OCI-LY7 (cell line): ENCODE data around the gene GRIK2. TPM values are rescaled to one million over a fixed set of nuclear protein-coding genes. Genes with fewer than 3 reads are reported as not detected.

Experiments used
- BruUV-seq: library from RNA; stranded (reverse); fragments of 400-500 nt; replicated peaks from 2 replicates; lab custom pipeline; 2021; lab: Mats Ljungman, UMichigan
- CTCF ChIA-PET: fragments of 300-600 bp; sonication (Branson Sonifier 250); formaldehyde crosslinking; loops from one replicate; lab custom pipeline; 2022; ENCODE audit warnings: antibody characterized with exemption; ENCODE audit not compliant: unreplicated experiment; lab: Charles Lee
- POLR2A ChIA-PET: fragments of 300-600 bp; sonication (Branson Sonifier 250); formaldehyde crosslinking; loops from one replicate; lab custom pipeline; 2022; ENCODE audit warnings: antibody characterized with exemption; lab: Charles Lee
- DNase-seq: peaks from one replicate; pipeline ENCODE4 v3.0.0-alpha.2; 2015; ENCODE audit warnings: low spot score
- H2AFZ ChIP-seq: fragments of 200-600 bp; sonication (generic), shearing (Covaris generic); 2 replicates; pipeline ENCODE4 v1.6.1; 2014; ENCODE audit warnings: mild to moderate bottlenecking, antibody characterized with exemption, low read length, moderate library complexity
- H3K27ac ChIP-seq: fragments of 200-600 bp; sonication (generic); 2 replicates; pipeline ENCODE4 v1.5.1; 2014; ENCODE audit warnings: mixed run types, low read depth, mild to moderate bottlenecking, moderate library complexity, low read length, inconsistent platforms; ENCODE audit not compliant: poor library complexity, severe bottlenecking
- H3K36me3 ChIP-seq: fragments of 200-600 bp; sonication (generic); 2 replicates; pipeline ENCODE4 v1.6.1; 2014; ENCODE audit warnings: mild to moderate bottlenecking, antibody characterized with exemption, low read length, moderate library complexity, mixed read lengths; ENCODE audit not compliant: insufficient read depth
- H3K4me1 ChIP-seq: fragments of 200-600 bp; sonication (generic); 2 replicates; pipeline ENCODE4 v1.5.1; 2014; ENCODE audit warnings: mild to moderate bottlenecking, low read length; ENCODE audit not compliant: insufficient read depth, poor library complexity, severe bottlenecking
- H3K4me2 ChIP-seq: fragments of 200-600 bp; sonication (generic); 2 replicates; pipeline ENCODE4 v1.6.1; 2014; ENCODE audit warnings: mild to moderate bottlenecking, low read length
- H3K4me3 ChIP-seq: fragments of 200-600 bp; sonication (generic); 2 replicates; pipeline ENCODE4 v1.5.1; 2014; ENCODE audit warnings: mild to moderate bottlenecking, low read depth, low read length; ENCODE audit not compliant: poor library complexity, severe bottlenecking
- H3K79me2 ChIP-seq: fragments of 200-600 bp; sonication (generic); 2 replicates; pipeline ENCODE4 v1.6.1; 2016; ENCODE audit warnings: low read depth, mild to moderate bottlenecking, low read length, moderate library complexity, mixed read lengths; ENCODE audit not compliant: insufficient read depth
- H3K9me2 ChIP-seq: fragments of 200-600 bp; sonication (generic); 2 replicates; pipeline ENCODE4 v1.6.1; 2016; ENCODE audit warnings: mild to moderate bottlenecking, low read length, mixed read lengths; ENCODE audit not compliant: insufficient read depth
- H3K9me3 ChIP-seq: fragments of 200-600 bp; sonication (generic); 2 replicates; pipeline ENCODE4 v1.6.1; 2014; ENCODE audit warnings: mild to moderate bottlenecking, mixed run types, low read length, mixed read lengths
- H4K20me1 ChIP-seq: fragments of 200-600 bp; sonication (generic); 2 replicates; pipeline ENCODE4 v1.6.1; 2014; ENCODE audit warnings: mild to moderate bottlenecking, antibody characterized with exemption, low read length, moderate library complexity, mixed read lengths; ENCODE audit not compliant: insufficient read depth
- EZH2phosphoT487 ChIP-seq: fragments of 200-600 bp; sonication (generic); IDR thresholded peaks from 2 replicates; pipeline ENCODE4 v1.6.1; 2018; ENCODE audit warnings: low read depth, borderline replicate concordance, mild to moderate bottlenecking, mixed run types, antibody characterized with exemption, low read length, moderate library complexity, mixed read lengths
- intact Hi-C: fragments of 100-400 bp; cut with micrococcal nuclease; formaldehyde crosslinking; loops from one replicate; pipeline ENCODE4 v1.10.0; 2022; ENCODE audit not compliant: unreplicated experiment
- total RNA-seq, 2 experiments: library from RNA; depleted of rRNA in 1 of 2; stranded (reverse); fragments of >200 nt in 1 of 2; shearing (Covaris generic) in 1 of 2; gene quantifications; 2 replicates each; pipeline ENCODE4 v1.2.3, GENCODE V29; 2014 to 2022
- TF ChIP-seq, protein P1 (sequence below): fragments of 200-600 bp; sonication (generic); conservative IDR thresholded peaks from 2 replicates; pipeline ENCODE4 v1.5.1; 2014; ENCODE audit warnings: mild to moderate bottlenecking, antibody characterized with exemption, low read length, moderate library complexity, mixed read lengths

The GRIK2 gene
- total RNA-seq, 2 experiments from 2014 or later = not detected

DNA sequence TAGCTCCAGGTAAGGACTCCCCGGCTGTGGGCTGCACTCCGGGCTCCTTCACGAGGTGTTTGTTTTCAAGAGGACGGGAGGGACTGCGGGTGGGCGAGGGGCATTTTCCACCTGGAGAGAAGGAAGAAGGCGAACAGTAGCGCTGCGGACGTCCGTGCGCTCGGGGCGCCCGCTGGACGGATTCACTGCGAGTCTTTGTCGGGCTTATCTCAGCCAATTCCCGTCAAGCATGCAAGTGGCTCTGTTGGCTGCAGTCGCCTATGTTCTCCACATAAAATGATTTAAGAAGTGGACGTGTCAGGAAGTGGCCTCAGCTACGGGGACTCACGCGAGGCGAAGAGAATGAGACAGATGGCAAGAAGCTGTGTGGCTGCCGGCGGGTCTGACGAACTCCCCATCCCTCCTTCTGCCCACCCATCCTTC lies 332 bp downstream of the GRIK2 start:
- CTCF ChIA-PET = no interaction called here
- H3K9me3 ChIP-seq = no peaks in the 10 kb centered on the region
- no peak overlapping the region for H3K4me2 ChIP-seq
- H3K4me1 ChIP-seq = no peaks in the 10 kb centered on the region
- H2AFZ ChIP-seq = no peak overlapping the region
- no peak for TF ChIP-seq EZH2phosphoT487
- TF ChIP-seq, protein P1, sequence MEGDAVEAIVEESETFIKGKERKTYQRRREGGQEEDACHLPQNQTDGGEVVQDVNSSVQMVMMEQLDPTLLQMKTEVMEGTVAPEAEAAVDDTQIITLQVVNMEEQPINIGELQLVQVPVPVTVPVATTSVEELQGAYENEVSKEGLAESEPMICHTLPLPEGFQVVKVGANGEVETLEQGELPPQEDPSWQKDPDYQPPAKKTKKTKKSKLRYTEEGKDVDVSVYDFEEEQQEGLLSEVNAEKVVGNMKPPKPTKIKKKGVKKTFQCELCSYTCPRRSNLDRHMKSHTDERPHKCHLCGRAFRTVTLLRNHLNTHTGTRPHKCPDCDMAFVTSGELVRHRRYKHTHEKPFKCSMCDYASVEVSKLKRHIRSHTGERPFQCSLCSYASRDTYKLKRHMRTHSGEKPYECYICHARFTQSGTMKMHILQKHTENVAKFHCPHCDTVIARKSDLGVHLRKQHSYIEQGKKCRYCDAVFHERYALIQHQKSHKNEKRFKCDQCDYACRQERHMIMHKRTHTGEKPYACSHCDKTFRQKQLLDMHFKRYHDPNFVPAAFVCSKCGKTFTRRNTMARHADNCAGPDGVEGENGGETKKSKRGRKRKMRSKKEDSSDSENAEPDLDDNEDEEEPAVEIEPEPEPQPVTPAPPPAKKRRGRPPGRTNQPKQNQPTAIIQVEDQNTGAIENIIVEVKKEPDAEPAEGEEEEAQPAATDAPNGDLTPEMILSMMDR = no peak
- BruUV-seq = no TSS peak
- H4K20me1 ChIP-seq = no peaks in the 10 kb centered on the region
- H3K27ac ChIP-seq = no peak overlapping the region
- POLR2A ChIA-PET = no interaction called here
- no peak overlapping the region for H3K4me3 ChIP-seq
- H3K36me3 ChIP-seq = no peaks in the 10 kb centered on the region
- no peak for DNase-seq
- no peaks in the 10 kb centered on the region for H3K9me2 ChIP-seq
- H3K79me2 ChIP-seq = no peaks in the 10 kb centered on the region
- intact Hi-C loops = no loop called here

DNA sequence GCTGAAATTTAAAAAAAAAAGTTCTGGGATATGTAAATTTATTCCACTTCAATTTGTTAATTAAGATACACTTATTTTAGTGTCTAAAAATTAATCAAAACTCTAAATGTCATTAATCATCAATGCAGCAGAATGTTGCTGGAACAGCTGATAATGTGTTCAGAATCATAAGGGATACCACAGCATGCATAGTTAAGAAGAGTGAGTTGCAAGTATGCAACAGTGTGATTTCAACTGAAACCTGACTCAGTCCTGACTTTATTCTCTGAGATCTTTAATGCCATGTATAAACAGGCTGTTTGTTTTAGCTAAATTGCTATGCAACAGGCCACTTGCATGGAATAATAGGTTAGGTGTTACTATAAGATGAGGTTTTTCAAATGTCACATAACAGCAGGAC lies 1.4 kb downstream of the GRIK2 start:
- TF ChIP-seq, protein P1 = no peak
- TF ChIP-seq EZH2phosphoT487 = no peak
- no TSS peak for BruUV-seq
- Histone ChIP-seq H3K27ac (no peak overlapping the region), H3K4me1 (no peaks in the 10 kb centered on the region), H3K4me2 (no peak overlapping the region), H4K20me1 (no peaks in the 10 kb centered on the region), H3K9me3 (no peaks in the 10 kb centered on the region), H3K36me3 (no peaks in the 10 kb centered on the region), H3K9me2 (no peaks in the 10 kb centered on the region), H3K79me2 (no peaks in the 10 kb centered on the region), H3K4me3 (no peak overlapping the region), H2AFZ (no peak overlapping the region)
- CTCF ChIA-PET = interaction anchor here (0.6 kb wide), 1 partner anchor 361 kb away, joined by 3 read pairs; no protein-coding TSS in a partner anchor
- no peak for DNase-seq
- intact Hi-C loops = no loop called here
- POLR2A ChIA-PET = no interaction called here

DNA sequence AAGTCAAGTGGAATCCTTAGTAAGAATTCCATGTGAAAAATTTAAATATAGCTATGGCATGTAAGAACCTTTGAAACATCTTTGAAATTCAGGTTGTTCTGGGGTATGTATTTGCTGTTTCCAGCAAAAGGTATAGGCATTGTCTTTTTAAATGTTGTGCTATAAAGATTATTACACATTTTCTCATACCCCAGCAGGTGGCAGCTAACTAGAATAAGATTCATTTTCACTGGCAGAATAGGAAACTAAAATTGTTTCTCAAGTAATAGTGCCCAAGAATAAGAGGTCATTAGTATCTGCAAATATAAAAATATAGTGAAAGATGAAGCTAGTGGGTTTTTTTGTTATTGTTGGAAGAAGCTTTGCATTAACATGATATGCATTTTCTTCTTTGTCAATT lies 1.8 kb downstream of the GRIK2 start:
- Histone ChIP-seq H3K79me2 (no peaks in the 10 kb centered on the region), H3K27ac (no peak overlapping the region), H3K4me3 (no peak overlapping the region), H3K4me2 (no peak overlapping the region), H3K9me3 (no peaks in the 10 kb centered on the region), H3K9me2 (no peaks in the 10 kb centered on the region), H2AFZ (no peak overlapping the region), H3K4me1 (no peaks in the 10 kb centered on the region), H3K36me3 (no peaks in the 10 kb centered on the region), H4K20me1 (no peaks in the 10 kb centered on the region)
- DNase-seq = no peak
- ChIA-PET POLR2A (no interaction called here), CTCF (no interaction called here)
- TF ChIP-seq, protein P1 = peak; percentile 50
- no peak for TF ChIP-seq EZH2phosphoT487
- BruUV-seq = no TSS peak
- intact Hi-C loops = no loop called here
